HepG2 (cell line): Measurements from ENCODE around the gene TAB2. TPM values are rescaled to one million over a fixed set of nuclear protein-coding genes. Genes with fewer than 3 reads are reported as not detected.

Experiments
- ATAC-seq: fragments of 200-7000 bp; cut with Tn5 transposase; 3 replicates; pipeline ENCODE4 v1.9.1; 2020; ENCODE audit warnings: mild to moderate bottlenecking, moderate library complexity
- BruUV-seq: library from RNA; stranded (reverse); fragments of 400-500 nt; replicated peaks from 2 replicates; lab custom pipeline; 2021; lab: Mats Ljungman, UMichigan
- CTCF ChIA-PET: fragments of 300-600 bp; formaldehyde crosslinking; extraction: SDS; loops from one replicate; lab custom pipeline; 2021; ENCODE audit warnings: low total read pairs, inconsistent platforms, low intra/inter-chr PET ratio; lab: Yijun Ruan, JAX
- POLR2A ChIA-PET: fragments of 350-600 bp; sonication (Branson Sonifier 250); formaldehyde crosslinking; loops from one replicate; lab custom pipeline; 2020; ENCODE audit warnings: antibody characterized with exemption, inconsistent platforms; lab: Yijun Ruan, JAX
- DNase-seq: peaks from one replicate; pipeline ENCODE4 v3.0.0-alpha.2; 2015; ENCODE audit warnings: low spot score
- FAIRE-seq: peaks from 3 replicates; lab custom pipeline; 2011; peaks lifted over from hg19 to GRCh38; lab: Jason Lieb, UNC
- H2AFZ ChIP-seq: one replicate; pipeline ENCODE4 v1.6.1; 2011; ENCODE audit warnings: low read length, inconsistent platforms
- H3K27ac ChIP-seq: fragments of 300-600 bp; 3 replicates; pipeline ENCODE4 v1.8.0; 2011; ENCODE audit warnings: mixed run types, mild to moderate bottlenecking, mixed read lengths, low read length, inconsistent platforms; ENCODE audit not compliant: insufficient read depth; ENCODE audit errors: extremely low read length
- H3K27me3 ChIP-seq, 2 experiments: fragments of 200-600 bp in 1 of 2; 2 replicates in 1 of 2; 3 replicates in 1 of 2; pipeline versions ENCODE4 v1.6.0 to v1.8.0; 2011; ENCODE audit warnings: low read length in 2 of 2, mild to moderate bottlenecking in 2 of 2, moderate library complexity in 2 of 2, inconsistent platforms in 1 of 2; ENCODE audit not compliant: insufficient read depth in 2 of 2, control insufficient read depth in 1 of 2
- H3K36me3 ChIP-seq, 2 experiments: fragments of 200-600 bp in 1 of 2; replicated peaks in 1 of 2; 2 replicates in 1 of 2; 3 replicates in 1 of 2; pipeline versions ENCODE4 v1.5.1 to v1.8.0; 2011; ENCODE audit warnings: low read length in 2 of 2, inconsistent platforms in 1 of 2; ENCODE audit not compliant: insufficient read depth in 2 of 2, control insufficient read depth in 1 of 2
- H3K4me1 ChIP-seq: 2 replicates; pipeline ENCODE4 v1.5.1; 2012; ENCODE audit warnings: low read length, inconsistent platforms; ENCODE audit not compliant: insufficient read depth
- H3K4me2 ChIP-seq: 2 replicates; pipeline ENCODE4 v1.6.0; 2011; ENCODE audit warnings: low read depth, low read length, inconsistent platforms
- H3K4me3 ChIP-seq, 3 experiments: fragments of 200-600 bp in 1 of 3; sonication (generic), shearing (Covaris generic) in 1 of 3; replicated peaks in 1 of 3; 2 replicates each; pipeline ENCODE4 v1.5.1; 2011 to 2016; ENCODE audit warnings: low read length in 3 of 3, inconsistent platforms in 2 of 3, low read depth in 2 of 3, mild to moderate bottlenecking in 2 of 3, control low read depth in 1 of 3, mixed read lengths in 1 of 3; ENCODE audit not compliant: insufficient read depth in 1 of 3
- H3K79me2 ChIP-seq: one replicate; pipeline ENCODE4 v1.6.1; 2011; ENCODE audit warnings: low read length, inconsistent platforms; ENCODE audit not compliant: insufficient read depth
- H3K9ac ChIP-seq: 2 replicates; pipeline ENCODE4 v1.6.0; 2011; ENCODE audit warnings: mild to moderate bottlenecking, low read depth, low read length, inconsistent platforms; ENCODE audit not compliant: insufficient read depth
- H3K9me3 ChIP-seq: 2 replicates; pipeline ENCODE4 v1.5.1; 2012; ENCODE audit warnings: mild to moderate bottlenecking, low read length
- H4K20me1 ChIP-seq: 2 replicates; pipeline ENCODE4 v1.6.0; 2011; ENCODE audit warnings: inconsistent platforms, mild to moderate bottlenecking, low read length, moderate library complexity; ENCODE audit not compliant: insufficient read depth
- ATAD3A ChIP-seq: sonication (generic); formaldehyde crosslinking; IDR thresholded peaks from 2 replicates; pipeline ENCODE4 v1.4.0; 2020; ENCODE audit warnings: missing genetic modification reagents
- DNMT3B ChIP-seq: conservative IDR thresholded peaks from 2 replicates; pipeline ENCODE4 v1.6.1; 2016; ENCODE audit warnings: missing biosample characterization, control low read depth
- ESRRA ChIP-seq: sonication (generic); formaldehyde crosslinking; IDR thresholded peaks from 2 replicates; pipeline ENCODE4 v1.5.1; 2020; ENCODE audit warnings: mild to moderate bottlenecking, low read depth, missing genetic modification reagents
- GTF3A ChIP-seq: sonication (generic); formaldehyde crosslinking; conservative IDR thresholded peaks from 2 replicates; pipeline ENCODE4 v1.4.0; 2020; ENCODE audit warnings: mild to moderate bottlenecking, missing genetic modification reagents
- KDM3A ChIP-seq: IDR thresholded peaks from 2 replicates; pipeline ENCODE4 v1.6.1; 2018; ENCODE audit warnings: low read depth, missing compliant biosample characterization
- KLF6 ChIP-seq: IDR thresholded peaks from 2 replicates; pipeline ENCODE4 v1.8.0; 2016; ENCODE audit warnings: missing biosample characterization, missing genetic modification reagents
- MAFG ChIP-seq: sonication (generic); formaldehyde crosslinking; IDR thresholded peaks from 2 replicates; pipeline ENCODE4 v1.5.1; 2020; ENCODE audit warnings: mild to moderate bottlenecking, missing genetic modification reagents
- MBD4 ChIP-seq: IDR thresholded peaks from 2 replicates; pipeline ENCODE4 v1.6.1; 2012; ENCODE audit warnings: low read length, inconsistent platforms, borderline replicate concordance
- MED1 ChIP-seq: sonication (generic); formaldehyde crosslinking; IDR thresholded peaks from 2 replicates; pipeline ENCODE4 v1.4.0; 2020; ENCODE audit warnings: missing genetic modification reagents
- MEF2D ChIP-seq: sonication (generic); formaldehyde crosslinking; IDR thresholded peaks from 2 replicates; pipeline ENCODE4 v1.5.1; 2020; ENCODE audit warnings: mild to moderate bottlenecking, missing genetic modification reagents
- MEIS2 ChIP-seq: sonication (generic); formaldehyde crosslinking; IDR thresholded peaks from 2 replicates; pipeline ENCODE4 v1.9.0; 2021; ENCODE audit warnings: mild to moderate bottlenecking, missing genetic modification reagents
- MLLT10 ChIP-seq: sonication (generic); formaldehyde crosslinking; IDR thresholded peaks from 2 replicates; pipeline ENCODE4 v1.4.0; 2020; ENCODE audit warnings: missing genetic modification reagents
- PHF5A ChIP-seq: IDR thresholded peaks from one replicate; pipeline ENCODE4 v1.6.1; 2018; ENCODE audit warnings: low read depth, missing genetic modification reagents; ENCODE audit not compliant: unreplicated experiment
- RAD21 ChIP-seq: fragments of 450-650 bp; formaldehyde crosslinking; IDR thresholded peaks from 2 replicates; pipeline ENCODE4 v1.5.0; 2020; ENCODE audit warnings: mild to moderate bottlenecking
- SMC3 ChIP-seq: IDR thresholded peaks from 2 replicates; pipeline ENCODE4 v1.6.1; 2011; ENCODE audit warnings: low read length, improper control_type of control experiment
- ZKSCAN1 ChIP-seq: fragments of 150-350 bp; IDR thresholded peaks from 2 replicates; pipeline ENCODE4 v1.6.1; 2014; ENCODE audit warnings: low read length
- ZNF33A ChIP-seq: sonication (generic); formaldehyde crosslinking; IDR thresholded peaks from 2 replicates; pipeline ENCODE4 v1.5.1; 2020; ENCODE audit warnings: missing genetic modification reagents, mild to moderate bottlenecking, moderate library complexity, borderline replicate concordance
- ZNF367 ChIP-seq: sonication (generic); formaldehyde crosslinking; IDR thresholded peaks from 2 replicates; pipeline ENCODE4 v1.4.0; 2020; ENCODE audit warnings: missing genetic modification reagents, borderline replicate concordance
- ZNF558 ChIP-seq: sonication (generic); formaldehyde crosslinking; IDR thresholded peaks from 2 replicates; pipeline ENCODE4 v1.9.0; 2022; ENCODE audit warnings: mild to moderate bottlenecking, missing genetic modification reagents, borderline replicate concordance
- ZNF605 ChIP-seq: sonication (generic); formaldehyde crosslinking; IDR thresholded peaks from 2 replicates; pipeline ENCODE4 v1.8.0; 2022; ENCODE audit warnings: mild to moderate bottlenecking, missing genetic modification reagents
- ZNF792 ChIP-seq: IDR thresholded peaks from 2 replicates; pipeline ENCODE4 v1.6.1; 2016
- WGBS: methylation state at CpG from one replicate; pipeline ENCODE4 v1.1.6; 2017; ENCODE audit warnings: low lambda C conversion rate; 5-methylcytosine and 5-hydroxymethylcytosine counted together
- in situ Hi-C: cut with HindIII; loops from 2 replicates; pipeline ENCODE4 v1.10.0; 2017; ENCODE audit warnings: low pct_unique_long_range_greater_than_20kb; ENCODE audit not compliant: extremely low pct_ligation_motif_present
- intact Hi-C: fragments of 100-400 bp; cut with micrococcal nuclease; formaldehyde crosslinking; loops from one replicate; pipeline ENCODE4 v1.10.0; 2022; ENCODE audit not compliant: unreplicated experiment
- polyA plus RNA-seq, 8 experiments: library from polyadenylated mRNA; depleted of rRNA in 3 of 8; stranded (reverse) in 7 of 8; unstranded in 1 of 8; fragments of >200 nt; fragmentation: Illumina TruSeq in 4 of 8; extraction: Trizol in 4 of 8; gene quantifications; 2 replicates each; pipeline versions ENCODE4 v1.2.1 to v1.2.3, GENCODE V29; 2011 to 2016; ENCODE audit warnings: low read depth in 4 of 8, missing spikeins in 1 of 8, mixed read lengths in 1 of 8; ENCODE audit not compliant: insufficient read depth in 1 of 8
- total RNA-seq, 5 experiments: library from RNA; depleted of rRNA; stranded (reverse); fragments of >200 nt; fragmentation: Illumina TruSeq; extraction: Trizol; gene quantifications; 2 replicates each; pipeline ENCODE4 v1.2.3, GENCODE V29; 2016; ENCODE audit warnings: low read depth in 1 of 5
- TF ChIP-seq, protein P1 (sequence below): IDR thresholded peaks from 2 replicates; pipeline ENCODE4 v1.6.1; 2012; ENCODE audit warnings: low read depth, low read length, improper control_type of control experiment
- TF ChIP-seq, protein P2 (sequence below): sonication (generic); formaldehyde crosslinking; IDR thresholded peaks from 2 replicates; pipeline ENCODE4 v1.8.0; 2022; ENCODE audit warnings: missing genetic modification reagents, mild to moderate bottlenecking, moderate library complexity, borderline replicate concordance

TAB2 gene
- total and polyA plus RNA-seq, 2 of the 13 experiments (the other 11 are each of a cell fraction or from before 2014, with no cell fraction given): 23.7 to 50.2 TPM

- TF ChIP-seq DNMT3B (CRISPR knock-in tag) (no peak), ZNF605 (no peak), ZNF792 (no peak), MEF2D (CRISPR knock-in tag) (no peak), MBD4 (no peak), ZKSCAN1 (no peak), MAFG (CRISPR knock-in tag) (no peak)
- TF ChIP-seq, all 625 proteins: peak for 6
These were observed 136.9 kb downstream of the TAB2 start (continued) for GRCh38 chr6:149454346-149454848.

DNA sequence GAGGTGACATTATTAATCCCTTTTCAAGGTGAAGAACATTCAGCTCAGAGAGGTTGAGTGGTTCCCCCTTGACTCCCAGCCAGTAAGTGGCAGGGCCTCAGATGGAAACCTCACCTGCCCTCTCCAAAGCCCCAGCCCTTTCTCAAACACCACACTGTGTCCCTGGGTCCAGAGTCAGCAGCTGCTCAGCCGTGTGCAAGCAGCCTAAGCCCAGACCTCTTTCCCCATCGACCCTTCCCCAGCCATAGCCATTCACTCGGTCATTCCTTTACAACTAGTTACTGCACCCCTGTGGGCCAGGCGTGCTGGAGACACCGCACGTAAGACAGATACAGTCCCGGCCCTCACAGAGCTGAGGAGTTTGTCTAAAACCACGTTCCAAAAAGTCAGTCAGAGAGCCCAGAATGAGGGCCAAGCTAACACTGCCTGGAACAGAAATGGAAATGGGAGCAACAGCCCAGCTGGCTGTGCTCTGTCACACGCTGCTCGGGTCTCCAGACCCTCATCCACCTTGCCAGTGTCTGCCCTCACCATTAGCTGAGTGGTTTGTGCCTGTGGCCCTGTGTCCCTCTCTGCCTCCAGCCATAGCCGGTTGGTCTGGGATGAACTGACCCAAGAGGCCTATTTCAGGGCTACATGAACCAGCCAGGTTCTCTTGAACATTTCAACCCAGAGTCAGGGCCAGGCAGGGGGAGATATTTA lies 137.7 kb downstream of the TAB2 start:
- DNase-seq (no peak), ATAC-seq (peak; percentile 50), FAIRE-seq (no peak)
- no peak overlapping the region for H3K27ac ChIP-seq
- BruUV-seq: no TSS peak
- no peaks in the 10 kb centered on the region for H4K20me1 ChIP-seq
- ChIA-PET CTCF (no interaction called here), POLR2A (interaction anchor here (0.7 kb wide), 1 partner anchor 29 kb away, joined by 5 read pairs; the partner anchor contains the start of gene ZC3H12D)
- H3K27me3 ChIP-seq: no peaks in the 10 kb centered on the region
- H2AFZ ChIP-seq: no peak overlapping the region
- H3K9ac ChIP-seq: no peak overlapping the region
- H3K4me2 ChIP-seq: peak overlapping the region; percentile 58; the same call in 1 of the 2 replicates
- WGBS: 80% methylated on average over 9 of the region's 11 CpGs
- peaks cover 32% of the 10 kb centered on the region for H3K4me1 ChIP-seq
- H3K9me3 ChIP-seq: no peaks in the 10 kb centered on the region
- no peaks in the 10 kb centered on the region for H3K79me2 ChIP-seq
- no peaks in the 10 kb centered on the region; a peak in 1 of 5 replicates for H3K36me3 ChIP-seq
- intact Hi-C loops (no loop called here), in situ Hi-C loops (no loop called here)
- no peak overlapping the region for H3K4me3 ChIP-seq
- no peak for TF ChIP-seq MED1 (CRISPR knock-in tag)
- TF ChIP-seq ATAD3A (CRISPR knock-in tag): no peak
- TF ChIP-seq PHF5A (CRISPR knock-in tag): no peak
- TF ChIP-seq, protein P1, sequence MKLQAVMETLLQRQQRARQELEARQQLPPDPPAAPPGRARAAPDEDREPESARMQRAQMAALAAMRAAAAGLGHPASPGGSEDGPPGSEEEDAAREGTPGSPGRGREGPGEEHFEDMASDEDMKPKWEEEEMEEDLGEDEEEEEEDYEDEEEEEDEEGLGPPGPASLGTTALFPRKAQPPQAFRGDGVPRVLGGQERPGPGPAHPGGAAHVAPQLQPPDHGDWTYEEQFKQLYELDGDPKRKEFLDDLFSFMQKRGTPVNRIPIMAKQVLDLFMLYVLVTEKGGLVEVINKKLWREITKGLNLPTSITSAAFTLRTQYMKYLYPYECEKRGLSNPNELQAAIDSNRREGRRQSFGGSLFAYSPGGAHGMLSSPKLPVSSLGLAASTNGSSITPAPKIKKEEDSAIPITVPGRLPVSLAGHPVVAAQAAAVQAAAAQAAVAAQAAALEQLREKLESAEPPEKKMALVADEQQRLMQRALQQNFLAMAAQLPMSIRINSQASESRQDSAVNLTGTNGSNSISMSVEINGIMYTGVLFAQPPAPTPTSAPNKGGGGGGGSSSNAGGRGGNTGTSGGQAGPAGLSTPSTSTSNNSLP: no peak
- TF ChIP-seq ZNF558 (CRISPR knock-in tag): no peak
- no peak for TF ChIP-seq RAD21 (CRISPR knock-in tag)
- no peak for TF ChIP-seq ESRRA (CRISPR knock-in tag)
- TF ChIP-seq KLF6 (CRISPR knock-in tag): no peak
- TF ChIP-seq ZNF367: no peak
- TF ChIP-seq KDM3A (CRISPR knock-in tag): no peak
- no peak for TF ChIP-seq MLLT10 (CRISPR knock-in tag)
- no peak for TF ChIP-seq SMC3
- no peak for TF ChIP-seq MEIS2
- no peak for TF ChIP-seq GTF3A (CRISPR knock-in tag)
- TF ChIP-seq, protein P2, sequence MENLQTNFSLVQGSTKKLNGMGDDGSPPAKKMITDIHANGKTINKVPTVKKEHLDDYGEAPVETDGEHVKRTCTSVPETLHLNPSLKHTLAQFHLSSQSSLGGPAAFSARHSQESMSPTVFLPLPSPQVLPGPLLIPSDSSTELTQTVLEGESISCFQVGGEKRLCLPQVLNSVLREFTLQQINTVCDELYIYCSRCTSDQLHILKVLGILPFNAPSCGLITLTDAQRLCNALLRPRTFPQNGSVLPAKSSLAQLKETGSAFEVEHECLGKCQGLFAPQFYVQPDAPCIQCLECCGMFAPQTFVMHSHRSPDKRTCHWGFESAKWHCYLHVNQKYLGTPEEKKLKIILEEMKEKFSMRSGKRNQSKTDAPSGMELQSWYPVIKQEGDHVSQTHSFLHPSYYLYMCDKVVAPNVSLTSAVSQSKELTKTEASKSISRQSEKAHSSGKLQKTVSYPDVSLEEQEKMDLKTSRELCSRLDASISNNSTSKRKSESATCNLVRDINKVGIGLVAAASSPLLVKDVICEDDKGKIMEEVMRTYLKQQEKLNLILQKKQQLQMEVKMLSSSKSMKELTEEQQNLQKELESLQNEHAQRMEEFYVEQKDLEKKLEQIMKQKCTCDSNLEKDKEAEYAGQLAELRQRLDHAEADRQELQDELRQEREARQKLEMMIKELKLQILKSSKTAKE (CRISPR knock-in tag): no peak
- TF ChIP-seq ZNF33A (CRISPR knock-in tag): no peak
